NCI-H2227 treated with DMSO at 0.1 percent for 48 hours (cell line): ENCODE measurements around the gene MYORG.

Experiments
- DNase-seq: peaks from one replicate; lab custom pipeline; 2025; lab: John Stamatoyannopoulos, UW

Gene MYORG

DNA sequence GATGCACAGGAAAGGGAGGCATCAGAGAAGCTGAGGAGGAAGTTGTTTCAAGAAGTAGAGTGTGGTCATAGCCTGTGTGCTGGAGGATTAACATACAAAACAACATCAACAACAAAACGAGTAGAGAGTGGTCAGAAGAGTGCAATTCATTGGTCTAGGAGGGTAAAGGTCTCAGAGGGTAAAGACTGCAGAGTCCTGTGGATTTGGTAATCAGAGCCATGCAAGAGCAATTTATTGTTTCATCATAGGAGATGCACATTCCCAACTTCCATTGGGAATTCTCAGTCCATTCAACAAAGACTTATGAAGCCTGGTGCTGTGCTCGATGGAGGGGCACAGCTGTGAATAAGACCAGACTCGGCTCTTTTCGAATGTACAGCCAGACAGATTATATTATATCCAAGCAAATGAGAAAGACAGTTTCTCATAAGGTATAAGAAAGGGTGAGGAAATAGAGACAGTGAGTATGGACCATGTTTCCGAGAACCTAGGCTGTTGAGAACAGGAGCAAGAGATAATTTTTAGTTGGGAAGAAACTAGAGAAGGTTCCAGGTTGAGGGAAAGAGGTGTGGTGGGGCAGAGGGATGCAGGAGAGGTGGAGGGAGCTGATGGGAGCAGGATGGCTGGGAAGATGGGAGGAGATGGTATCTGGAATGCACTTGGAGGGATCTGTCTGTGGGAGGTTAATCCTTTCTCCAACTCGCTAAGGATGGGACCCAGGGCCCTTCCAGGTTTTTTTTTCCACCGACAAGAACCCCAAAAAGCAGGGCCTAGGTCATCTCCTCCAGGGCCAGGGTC lies 7.9 kb upstream of the MYORG start:
- DNase-seq, result no peak

DNA sequence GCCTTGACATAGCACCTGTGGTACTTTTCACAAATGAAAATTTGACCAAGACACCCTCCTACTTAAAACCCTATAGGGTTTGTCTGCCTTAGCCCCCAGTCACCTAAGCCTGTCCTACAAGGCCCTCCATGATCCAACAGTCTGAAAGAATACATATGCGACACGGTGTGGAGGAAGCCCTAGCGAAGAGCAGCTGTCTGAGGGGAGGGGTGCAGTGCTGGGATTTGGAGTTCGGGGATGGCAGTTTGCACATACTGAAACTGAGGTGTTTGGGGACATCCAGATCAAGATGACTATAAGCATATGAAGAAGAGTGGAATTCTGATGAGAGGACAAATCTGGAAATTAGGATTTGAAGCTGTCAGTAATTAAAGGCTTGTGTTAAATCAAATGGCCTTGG lies 7.2 kb upstream of the MYORG start:
- DNase-seq, result no peak

GRCh38 chr9:34382879-34383278 lies 6.2 kb upstream of the MYORG start:
- DNase-seq, result no peak

DNA sequence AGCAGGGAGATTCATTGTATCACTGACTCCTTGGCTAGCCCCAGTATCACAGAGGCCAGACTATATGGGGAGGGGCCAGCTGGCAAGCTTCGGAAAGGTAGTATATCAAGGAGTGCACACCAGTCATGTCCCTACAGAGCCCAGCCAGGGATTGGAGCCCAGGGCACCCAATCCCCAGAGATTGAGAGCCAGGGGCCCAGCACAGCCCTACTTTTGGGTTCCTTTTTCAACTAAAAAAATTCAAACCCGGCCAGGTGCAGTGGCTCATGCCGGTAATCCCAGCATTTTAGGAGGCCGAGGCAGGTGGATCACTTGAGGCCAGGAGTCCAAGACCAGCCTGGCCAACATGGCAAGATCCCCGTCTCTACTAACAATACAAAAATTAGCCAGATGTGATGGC lies 5.4 kb upstream of the MYORG start:
- DNase-seq, result no peak

DNA sequence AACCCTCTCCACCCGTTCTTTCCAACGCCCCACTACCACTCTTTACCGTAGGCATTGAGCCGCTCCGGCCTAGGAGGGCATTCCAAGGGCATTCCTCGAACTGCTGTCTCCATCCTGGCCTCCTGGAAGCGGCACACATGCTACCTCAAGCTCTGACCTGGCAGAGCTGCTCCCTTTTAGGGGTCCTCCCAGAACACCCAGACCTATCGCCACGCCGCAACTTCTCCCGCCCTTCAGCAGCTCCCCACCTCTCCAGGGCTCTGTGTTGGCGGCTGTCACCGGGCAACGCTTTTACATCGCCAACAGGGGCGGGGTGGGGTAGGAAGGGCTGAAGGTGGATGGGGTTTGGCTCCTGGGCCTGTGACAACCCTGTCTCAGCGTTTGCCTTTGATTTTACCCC lies 4.6 kb upstream of the MYORG start:
- peak; percentile 14 for DNase-seq

GRCh38 chr9:34380511-34381315 lies 4.0 kb upstream of the MYORG start:
- DNase-seq, result peak; percentile 53

DNA sequence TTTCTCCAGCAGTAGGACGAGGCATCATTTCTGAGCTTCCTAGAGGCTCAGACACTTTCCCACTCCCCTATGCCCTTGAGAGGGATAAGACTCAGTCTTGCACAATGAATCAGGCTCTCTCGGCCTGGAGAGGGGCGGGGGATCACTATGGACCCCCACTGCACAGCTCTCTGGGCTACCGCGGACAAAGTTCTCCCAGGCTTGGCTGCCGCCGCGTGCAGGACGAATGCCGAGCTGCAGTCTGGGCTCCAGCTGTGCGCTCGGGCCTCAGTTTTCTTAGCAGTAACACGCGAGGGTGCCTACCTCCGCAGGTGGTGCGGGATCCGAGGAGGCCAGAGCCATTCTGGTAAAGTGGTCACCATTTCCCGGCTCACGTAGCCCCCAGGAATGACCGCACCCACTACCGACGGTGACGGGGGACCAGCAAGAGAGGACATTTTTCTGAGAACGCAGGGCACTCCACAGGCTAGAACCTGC lies 3.4 kb upstream of the MYORG start:
- DNase-seq, result no peak

- peak; percentile 67 for DNase-seq
Measured at GRCh38 chr9:34379334-34380033, 2.8 kb upstream of the MYORG start.

GRCh38 chr9:34378376-34379060 lies 1.8 kb upstream of the MYORG start:
- DNase-seq, result no peak

DNA sequence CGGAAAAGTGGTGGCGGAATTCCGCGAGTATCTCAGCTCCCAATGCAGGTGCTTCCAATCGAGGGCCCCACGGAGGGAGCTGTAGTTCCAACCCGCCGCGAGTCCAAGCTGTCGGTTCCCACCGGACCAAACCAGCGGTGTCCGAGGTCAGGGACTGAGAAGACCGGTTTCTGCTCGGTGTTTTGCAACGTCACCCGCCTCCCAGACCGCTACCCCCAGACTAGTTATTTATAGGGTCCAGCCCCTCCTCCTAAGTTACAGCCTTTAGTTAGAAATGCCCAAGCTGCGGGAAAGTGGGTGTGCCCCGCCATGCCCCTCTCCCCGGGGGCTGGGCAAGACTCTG lies 677 bp upstream of the MYORG start:
- DNase-seq, result peak; percentile 23

- DNase-seq, result no peak
Measured at GRCh38 chr9:34375901-34376595, 650 bp downstream of the MYORG start.

GRCh38 chr9:34374905-34375552 lies 1.7 kb downstream of the MYORG start:
- no peak for DNase-seq

GRCh38 chr9:34374339-34374738 lies 2.4 kb downstream of the MYORG start:
- DNase-seq, result no peak

DNA sequence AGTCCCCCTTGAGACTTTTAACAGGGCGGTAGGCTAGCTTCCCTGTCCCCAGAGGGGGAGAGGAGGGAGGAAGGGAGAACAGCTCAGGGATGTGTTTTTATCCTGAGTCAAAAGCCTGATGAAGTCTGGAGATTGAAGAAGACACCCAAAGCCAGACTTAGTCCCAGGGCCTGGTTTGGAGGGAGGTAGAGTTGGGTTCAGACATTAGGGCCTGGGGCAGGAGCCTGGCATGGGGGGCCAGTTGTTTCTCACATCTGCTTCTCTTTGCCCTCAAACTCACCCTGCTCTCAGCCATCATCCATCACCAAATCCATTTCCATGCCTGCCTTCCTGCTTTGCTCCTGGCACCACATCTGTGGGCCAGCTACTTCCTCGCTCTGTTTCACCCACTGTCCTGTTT lies 2.9 kb downstream of the MYORG start:
- no peak for DNase-seq

- no peak for DNase-seq
Measured at GRCh38 chr9:34372467-34373011, 4.2 kb downstream of the MYORG start.

GRCh38 chr9:34371886-34372466 lies 4.7 kb downstream of the MYORG start:
- DNase-seq, result no peak

DNA sequence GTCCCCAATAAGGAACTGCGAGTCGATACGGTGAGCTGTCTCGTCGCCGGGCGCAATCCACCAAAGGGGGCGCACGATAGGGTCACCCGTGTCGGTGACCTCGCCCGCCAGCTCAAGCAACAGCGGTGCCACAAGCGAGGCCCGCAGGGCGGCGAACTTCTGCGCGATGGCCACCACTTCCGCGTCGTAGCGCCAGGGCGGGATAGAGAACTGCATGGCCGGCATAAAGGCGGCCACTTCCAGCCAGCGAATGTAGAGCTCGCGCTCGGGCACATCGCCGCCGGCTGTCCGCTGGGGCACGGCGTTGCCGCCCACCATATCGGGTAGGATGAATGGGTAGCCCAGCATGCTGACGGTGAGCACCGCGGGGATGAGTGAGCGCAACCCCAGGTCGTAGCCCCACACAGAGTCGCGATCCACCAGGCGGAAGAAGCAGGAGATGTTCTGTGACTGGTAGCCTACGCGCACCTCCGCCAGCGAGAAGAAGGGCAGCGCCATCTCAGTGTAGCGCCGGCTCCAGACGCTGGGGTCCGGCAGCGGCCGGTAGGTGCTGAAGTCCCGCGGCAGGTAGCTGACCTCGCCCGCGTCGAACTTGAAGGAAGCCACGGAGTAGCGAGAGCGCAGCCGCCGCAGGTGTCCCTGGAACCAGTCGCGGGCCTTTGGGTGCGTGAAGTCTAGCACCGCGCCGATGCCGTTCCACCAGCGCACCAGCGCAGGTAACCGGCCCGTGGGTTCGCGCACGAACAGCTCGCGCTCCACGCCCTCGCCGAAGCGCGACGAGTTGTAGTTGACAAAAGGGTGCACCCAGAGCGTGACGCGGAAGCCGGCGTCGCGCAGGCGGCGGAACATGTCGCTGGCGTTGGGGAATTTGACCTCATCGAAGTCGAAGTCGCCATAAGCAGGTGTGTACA lies 5.5 kb downstream of the MYORG start:
- DNase-seq, result no peak

GRCh38 chr9:34370335-34370969 lies 6.2 kb downstream of the MYORG start:
- DNase-seq, result no peak

DNA sequence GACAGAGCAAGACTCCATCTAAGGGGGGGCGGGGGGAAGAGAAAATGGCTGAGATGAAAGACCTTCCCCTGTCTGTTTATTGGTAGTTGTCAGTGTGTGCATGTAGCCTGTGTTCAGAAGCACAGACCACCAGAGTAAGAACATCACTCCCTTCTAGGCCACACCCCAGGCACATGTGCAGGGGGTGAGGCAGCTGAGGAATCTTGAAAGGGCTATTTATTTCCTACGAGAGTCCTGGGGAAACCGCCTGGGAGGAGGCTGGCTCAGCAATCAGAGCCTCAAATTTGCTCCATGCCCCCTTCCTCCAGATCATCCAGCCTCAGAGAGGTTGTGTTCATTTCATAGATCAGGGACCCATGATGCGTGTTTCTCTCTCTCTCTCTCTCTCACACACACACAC lies 7.1 kb downstream of the MYORG start:
- DNase-seq, result no peak
